Measurements from ENCODE around the gene ASPM.

DNA sequence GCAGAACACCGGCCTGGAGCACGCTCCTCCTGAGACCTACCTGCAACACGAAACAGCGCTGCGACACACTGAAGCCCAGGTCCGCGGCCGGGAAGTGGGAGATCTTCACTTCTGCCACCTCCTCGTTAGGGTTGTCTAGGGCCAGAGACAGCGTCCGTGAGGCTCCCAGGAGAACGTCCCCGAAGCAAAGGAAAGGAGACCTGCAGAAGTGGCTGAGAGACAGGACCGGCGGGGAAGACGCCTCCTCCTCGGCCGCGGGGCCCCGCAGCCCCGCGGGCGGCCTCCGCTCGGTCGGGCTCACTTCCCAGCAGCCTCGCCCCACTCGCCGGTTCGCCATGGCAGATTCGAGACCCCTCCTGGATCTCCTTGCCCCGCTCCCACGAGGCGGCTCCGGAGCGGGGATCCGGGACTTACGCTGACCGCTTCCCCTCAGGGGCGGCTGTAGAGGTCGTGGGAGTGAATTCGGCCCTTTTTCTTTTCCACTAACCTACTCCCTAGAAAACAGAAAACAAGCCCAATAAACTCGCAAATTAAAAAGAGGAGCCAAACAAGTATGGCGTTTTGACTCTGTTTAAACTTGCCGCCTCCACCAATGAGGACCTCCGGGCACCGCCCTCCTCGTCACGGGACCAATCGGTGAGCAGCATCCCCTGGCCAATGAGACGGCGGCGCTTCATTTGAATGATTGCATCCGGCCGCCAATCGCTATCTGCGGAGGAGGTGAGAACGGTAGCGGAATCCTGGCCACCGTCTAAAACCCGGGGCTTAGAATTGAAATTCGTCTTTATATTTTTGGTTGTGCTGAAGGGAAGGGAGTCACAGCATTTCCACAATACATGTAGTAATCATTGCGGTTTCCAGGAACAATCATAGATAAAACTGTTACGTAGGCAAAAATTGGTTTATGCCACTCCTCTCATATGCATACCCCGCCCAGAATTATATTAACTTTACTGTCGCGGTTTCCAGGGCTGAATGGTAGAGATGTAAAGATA is at the start of gene ASPM:
- TF ChIP-seq, protein P1, sequence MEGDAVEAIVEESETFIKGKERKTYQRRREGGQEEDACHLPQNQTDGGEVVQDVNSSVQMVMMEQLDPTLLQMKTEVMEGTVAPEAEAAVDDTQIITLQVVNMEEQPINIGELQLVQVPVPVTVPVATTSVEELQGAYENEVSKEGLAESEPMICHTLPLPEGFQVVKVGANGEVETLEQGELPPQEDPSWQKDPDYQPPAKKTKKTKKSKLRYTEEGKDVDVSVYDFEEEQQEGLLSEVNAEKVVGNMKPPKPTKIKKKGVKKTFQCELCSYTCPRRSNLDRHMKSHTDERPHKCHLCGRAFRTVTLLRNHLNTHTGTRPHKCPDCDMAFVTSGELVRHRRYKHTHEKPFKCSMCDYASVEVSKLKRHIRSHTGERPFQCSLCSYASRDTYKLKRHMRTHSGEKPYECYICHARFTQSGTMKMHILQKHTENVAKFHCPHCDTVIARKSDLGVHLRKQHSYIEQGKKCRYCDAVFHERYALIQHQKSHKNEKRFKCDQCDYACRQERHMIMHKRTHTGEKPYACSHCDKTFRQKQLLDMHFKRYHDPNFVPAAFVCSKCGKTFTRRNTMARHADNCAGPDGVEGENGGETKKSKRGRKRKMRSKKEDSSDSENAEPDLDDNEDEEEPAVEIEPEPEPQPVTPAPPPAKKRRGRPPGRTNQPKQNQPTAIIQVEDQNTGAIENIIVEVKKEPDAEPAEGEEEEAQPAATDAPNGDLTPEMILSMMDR (IDR thresholded peaks at IDR 0.05; ENCODE audit: insufficient read depth, low read length) = no peak
- TF ChIP-seq POLR2AphosphoS5 (IDR thresholded peaks at IDR 0.05; ENCODE audit: low read depth) (no peak), GABPA (IDR thresholded peaks at IDR 0.05; ENCODE audit: low read depth) (no peak), SPI1 (IDR thresholded peaks at IDR 0.05; ENCODE audit: borderline replicate concordance, low read depth) (no peak)
- TF ChIP-seq, protein P2, sequence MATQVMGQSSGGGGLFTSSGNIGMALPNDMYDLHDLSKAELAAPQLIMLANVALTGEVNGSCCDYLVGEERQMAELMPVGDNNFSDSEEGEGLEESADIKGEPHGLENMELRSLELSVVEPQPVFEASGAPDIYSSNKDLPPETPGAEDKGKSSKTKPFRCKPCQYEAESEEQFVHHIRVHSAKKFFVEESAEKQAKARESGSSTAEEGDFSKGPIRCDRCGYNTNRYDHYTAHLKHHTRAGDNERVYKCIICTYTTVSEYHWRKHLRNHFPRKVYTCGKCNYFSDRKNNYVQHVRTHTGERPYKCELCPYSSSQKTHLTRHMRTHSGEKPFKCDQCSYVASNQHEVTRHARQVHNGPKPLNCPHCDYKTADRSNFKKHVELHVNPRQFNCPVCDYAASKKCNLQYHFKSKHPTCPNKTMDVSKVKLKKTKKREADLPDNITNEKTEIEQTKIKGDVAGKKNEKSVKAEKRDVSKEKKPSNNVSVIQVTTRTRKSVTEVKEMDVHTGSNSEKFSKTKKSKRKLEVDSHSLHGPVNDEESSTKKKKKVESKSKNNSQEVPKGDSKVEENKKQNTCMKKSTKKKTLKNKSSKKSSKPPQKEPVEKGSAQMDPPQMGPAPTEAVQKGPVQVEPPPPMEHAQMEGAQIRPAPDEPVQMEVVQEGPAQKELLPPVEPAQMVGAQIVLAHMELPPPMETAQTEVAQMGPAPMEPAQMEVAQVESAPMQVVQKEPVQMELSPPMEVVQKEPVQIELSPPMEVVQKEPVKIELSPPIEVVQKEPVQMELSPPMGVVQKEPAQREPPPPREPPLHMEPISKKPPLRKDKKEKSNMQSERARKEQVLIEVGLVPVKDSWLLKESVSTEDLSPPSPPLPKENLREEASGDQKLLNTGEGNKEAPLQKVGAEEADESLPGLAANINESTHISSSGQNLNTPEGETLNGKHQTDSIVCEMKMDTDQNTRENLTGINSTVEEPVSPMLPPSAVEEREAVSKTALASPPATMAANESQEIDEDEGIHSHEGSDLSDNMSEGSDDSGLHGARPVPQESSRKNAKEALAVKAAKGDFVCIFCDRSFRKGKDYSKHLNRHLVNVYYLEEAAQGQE (IDR thresholded peaks at IDR 0.05; ENCODE audit: insufficient replicate concordance, low read depth) = peak; percentile 9
